ENCODE data around the gene HIRA.
"Not testable (repeated sequence)": the region's sequence is repeated elsewhere in the genome, so short reads cannot be mapped to it uniquely, and the experiment has no call there.

HIRA gene

DNA sequence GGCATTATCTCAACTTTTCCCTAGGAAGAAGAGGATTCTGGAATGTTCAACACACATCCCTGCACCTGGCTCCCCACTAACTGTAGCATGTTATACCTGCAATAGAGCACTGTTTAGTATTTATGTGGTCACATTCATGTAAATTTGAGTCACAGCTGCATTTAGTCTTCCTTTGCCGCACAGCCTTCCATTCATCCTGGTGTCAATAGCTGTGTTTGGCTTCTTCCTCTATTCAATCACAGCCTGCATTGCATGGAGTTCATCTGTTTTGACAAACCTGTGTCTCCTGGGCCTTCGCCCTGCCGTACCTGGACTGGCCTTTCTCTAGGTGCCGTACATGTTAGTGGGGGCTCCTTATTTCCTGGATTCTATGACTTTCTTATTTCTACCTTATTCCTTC is 20.0 kb upstream of the HIRA start:
- Histone ChIP-seq H3K4me1 (ENCODE audit: control insufficient read depth, insufficient read depth, low read length) (no peaks in the 10 kb centered on the region), H3K36me3 (ENCODE audit: control insufficient read depth, insufficient read depth, low read length) (peaks cover 25% of the 10 kb centered on the region), H3K27ac (ENCODE audit: insufficient read depth, low read depth, low read length, poor library complexity, severe bottlenecking) (no peak overlapping the region), H3K4me3 (ENCODE audit: insufficient read depth, low read depth, low read length) (no peak overlapping the region), H3K9me3 (ENCODE audit: control insufficient read depth, low read length) (no peaks in the 10 kb centered on the region), H3K27me3 (ENCODE audit: control insufficient read depth, insufficient read depth, low read length, poor library complexity, severe bottlenecking) (no peaks in the 10 kb centered on the region)
- WGBS, 2 experiments, result 95 to 97% methylated on average over 4 of the region's 4 CpGs

DNA sequence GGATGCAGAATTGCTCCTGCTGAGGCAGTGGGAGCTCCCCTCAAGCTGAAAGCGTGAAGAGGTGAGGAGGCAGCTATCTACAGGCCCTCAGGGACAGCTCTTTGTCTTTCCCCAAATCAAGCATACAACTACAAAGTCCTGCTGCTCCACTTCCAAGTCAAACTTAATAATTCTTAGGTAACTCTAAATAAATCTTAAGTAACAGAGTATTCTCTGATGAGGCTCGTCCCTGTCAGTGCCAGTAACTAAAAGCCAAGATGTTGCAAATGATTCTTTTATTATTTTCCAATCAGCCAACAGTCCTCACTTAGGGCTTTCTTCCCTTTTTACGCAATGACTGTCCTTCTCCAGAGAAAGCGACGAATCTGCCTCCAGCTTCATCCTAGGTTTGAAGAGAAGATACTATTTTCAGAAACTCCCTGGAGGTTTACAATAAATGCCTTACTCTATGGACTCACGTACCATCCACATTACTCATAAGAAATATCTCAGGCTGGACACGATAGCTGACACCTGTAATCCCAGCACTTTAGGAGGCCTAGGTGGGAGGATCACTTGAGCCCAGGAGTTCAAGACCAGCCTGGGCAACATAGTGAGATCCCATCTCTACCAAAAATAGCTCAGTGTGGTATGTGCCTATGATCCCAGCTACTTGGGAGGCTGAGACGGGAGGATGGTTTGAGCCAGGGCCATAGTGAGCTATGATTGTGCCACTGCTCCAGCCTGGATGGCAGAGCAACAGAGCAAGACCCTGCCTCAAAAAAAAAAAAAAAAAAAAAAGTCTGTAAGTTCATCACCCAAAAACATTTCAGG is 19.0 kb upstream of the HIRA start:
- H3K27ac ChIP-seq (ENCODE audit: insufficient read depth, low read depth, low read length, poor library complexity, severe bottlenecking), result no peak overlapping the region
- no peaks in the 10 kb centered on the region for H3K9me3 ChIP-seq (ENCODE audit: control insufficient read depth, low read length)
- H3K4me1 ChIP-seq (ENCODE audit: control insufficient read depth, insufficient read depth, low read length), result no peaks in the 10 kb centered on the region
- no peak overlapping the region for H3K4me3 ChIP-seq (ENCODE audit: insufficient read depth, low read depth, low read length)
- H3K27me3 ChIP-seq (ENCODE audit: control insufficient read depth, insufficient read depth, low read length, poor library complexity, severe bottlenecking), result no peaks in the 10 kb centered on the region
- H3K36me3 ChIP-seq (ENCODE audit: control insufficient read depth, insufficient read depth, low read length), result peaks cover 21% of the 10 kb centered on the region
- WGBS, 2 experiments, result 84 to 89% methylated on average over 8 of the region's 8 CpGs

DNA sequence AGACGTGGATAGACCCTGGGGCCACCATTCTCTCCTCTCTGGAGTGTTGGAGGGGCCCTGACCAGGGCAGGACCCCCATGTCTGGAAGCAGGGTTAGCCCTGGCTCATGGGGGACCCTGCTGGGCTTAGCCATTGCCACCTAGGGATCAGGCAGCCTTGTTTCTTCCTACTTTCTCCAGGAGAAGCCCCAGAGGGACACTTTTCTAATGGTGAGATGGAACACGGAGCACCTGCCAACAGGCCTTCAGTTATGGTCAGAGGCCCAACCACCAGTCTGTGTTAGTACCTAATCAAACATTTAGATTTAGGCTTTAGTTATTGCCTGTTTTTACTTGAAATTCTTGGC is 17.9 kb upstream of the HIRA start:
- Histone ChIP-seq H3K9me3 (ENCODE audit: control insufficient read depth, low read length) (no peaks in the 10 kb centered on the region), H3K36me3 (ENCODE audit: control insufficient read depth, insufficient read depth, low read length) (peaks cover 9% of the 10 kb centered on the region), H3K4me1 (ENCODE audit: control insufficient read depth, insufficient read depth, low read length) (no peaks in the 10 kb centered on the region), H3K27me3 (ENCODE audit: control insufficient read depth, insufficient read depth, low read length, poor library complexity, severe bottlenecking) (no peaks in the 10 kb centered on the region), H3K4me3 (ENCODE audit: insufficient read depth, low read depth, low read length) (no peak overlapping the region), H3K27ac (ENCODE audit: insufficient read depth, low read depth, low read length, poor library complexity, severe bottlenecking) (no peak overlapping the region)
- WGBS, 2 experiments, result 90 to 95% methylated on average over 2 of the region's 2 CpGs

DNA sequence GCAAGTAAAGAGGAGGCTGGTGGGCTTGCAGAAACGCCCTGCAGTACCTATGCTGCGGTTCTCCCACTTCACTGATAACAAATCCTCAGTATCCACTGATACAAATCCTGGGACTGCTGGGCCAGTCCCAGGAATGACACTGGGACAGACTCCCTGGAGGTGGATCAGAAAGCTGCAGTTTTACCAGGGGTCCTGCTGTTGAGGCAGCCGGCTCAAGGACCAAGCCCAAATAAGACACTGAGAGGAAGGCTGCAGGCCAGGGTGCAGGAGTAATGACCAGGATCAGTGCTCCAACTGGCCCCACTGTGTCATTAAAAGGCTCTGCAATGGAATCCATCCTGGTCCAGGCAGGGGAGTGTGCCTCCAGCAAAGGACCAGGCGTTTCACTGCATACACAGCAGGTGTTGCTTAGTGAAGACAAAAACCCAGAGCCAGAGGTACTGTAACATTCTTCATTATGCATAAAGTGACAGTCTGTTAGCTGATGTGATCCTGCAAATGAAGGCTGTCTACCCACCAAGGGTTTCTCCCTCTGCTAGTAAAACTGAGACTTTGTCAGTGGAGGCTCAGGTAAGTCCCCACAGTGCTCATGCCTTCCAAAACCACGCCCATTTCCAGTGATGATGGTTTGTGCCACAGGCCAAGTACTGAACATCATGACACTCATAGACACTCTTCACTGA is 17.3 kb upstream of the HIRA start:
- no peaks in the 10 kb centered on the region for H3K9me3 ChIP-seq (ENCODE audit: control insufficient read depth, low read length)

DNA sequence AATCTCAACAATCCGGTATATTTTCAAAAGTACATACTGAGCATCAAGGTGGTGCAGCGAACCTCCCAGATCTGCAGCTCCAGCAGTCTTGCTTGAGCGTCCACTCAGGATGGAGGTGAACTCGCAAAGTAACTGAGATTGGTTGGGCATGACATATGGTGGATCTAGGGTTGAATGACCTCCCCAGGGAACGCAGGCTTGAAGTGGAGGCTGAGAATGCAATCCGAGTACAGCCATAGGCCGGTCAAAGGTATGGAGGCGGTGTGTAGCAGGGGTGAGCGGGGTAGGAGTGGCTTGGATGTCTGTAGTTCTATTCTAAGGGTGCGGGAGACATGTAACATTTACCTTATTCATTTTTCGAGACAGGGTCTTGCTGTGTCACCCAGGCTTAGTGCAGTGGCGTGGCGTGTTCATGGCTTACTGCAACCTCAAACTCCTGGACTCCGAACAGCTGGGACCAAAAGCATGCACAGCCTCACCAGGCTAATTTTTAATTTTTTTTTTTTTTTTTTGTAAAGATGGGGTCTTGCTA is 16.6 kb upstream of the HIRA start:
- Histone ChIP-seq H3K9me3 (ENCODE audit: control insufficient read depth, low read length) (no peaks in the 10 kb centered on the region), H3K4me1 (ENCODE audit: control insufficient read depth, insufficient read depth, low read length) (no peaks in the 10 kb centered on the region), H3K4me3 (ENCODE audit: insufficient read depth, low read depth, low read length) (peak overlapping the region; percentile 88), H3K27ac (ENCODE audit: insufficient read depth, low read depth, low read length, poor library complexity, severe bottlenecking) (peak overlapping the region; percentile 92), H3K27me3 (ENCODE audit: control insufficient read depth, insufficient read depth, low read length, poor library complexity, severe bottlenecking) (no peaks in the 10 kb centered on the region), H3K36me3 (ENCODE audit: control insufficient read depth, insufficient read depth, low read length) (peaks cover 16% of the 10 kb centered on the region)
- WGBS, 2 experiments, result 31 to 35% methylated on average over 14 of the region's 14 CpGs

More for the DNA sequence above, 17.3 kb upstream of the HIRA start:
- H3K36me3 ChIP-seq (ENCODE audit: control insufficient read depth, insufficient read depth, low read length), result peaks cover 11% of the 10 kb centered on the region
- H3K4me1 ChIP-seq (ENCODE audit: control insufficient read depth, insufficient read depth, low read length), result no peaks in the 10 kb centered on the region
- H3K27ac ChIP-seq (ENCODE audit: insufficient read depth, low read depth, low read length, poor library complexity, severe bottlenecking), result no peak overlapping the region
- H3K27me3 ChIP-seq (ENCODE audit: control insufficient read depth, insufficient read depth, low read length, poor library complexity, severe bottlenecking), result no peaks in the 10 kb centered on the region
- 71 to 82% methylated on average over 5 of the region's 5 CpGs for WGBS, 2 experiments
- H3K4me3 ChIP-seq (ENCODE audit: insufficient read depth, low read depth, low read length), result peak overlapping the region; percentile 88

DNA sequence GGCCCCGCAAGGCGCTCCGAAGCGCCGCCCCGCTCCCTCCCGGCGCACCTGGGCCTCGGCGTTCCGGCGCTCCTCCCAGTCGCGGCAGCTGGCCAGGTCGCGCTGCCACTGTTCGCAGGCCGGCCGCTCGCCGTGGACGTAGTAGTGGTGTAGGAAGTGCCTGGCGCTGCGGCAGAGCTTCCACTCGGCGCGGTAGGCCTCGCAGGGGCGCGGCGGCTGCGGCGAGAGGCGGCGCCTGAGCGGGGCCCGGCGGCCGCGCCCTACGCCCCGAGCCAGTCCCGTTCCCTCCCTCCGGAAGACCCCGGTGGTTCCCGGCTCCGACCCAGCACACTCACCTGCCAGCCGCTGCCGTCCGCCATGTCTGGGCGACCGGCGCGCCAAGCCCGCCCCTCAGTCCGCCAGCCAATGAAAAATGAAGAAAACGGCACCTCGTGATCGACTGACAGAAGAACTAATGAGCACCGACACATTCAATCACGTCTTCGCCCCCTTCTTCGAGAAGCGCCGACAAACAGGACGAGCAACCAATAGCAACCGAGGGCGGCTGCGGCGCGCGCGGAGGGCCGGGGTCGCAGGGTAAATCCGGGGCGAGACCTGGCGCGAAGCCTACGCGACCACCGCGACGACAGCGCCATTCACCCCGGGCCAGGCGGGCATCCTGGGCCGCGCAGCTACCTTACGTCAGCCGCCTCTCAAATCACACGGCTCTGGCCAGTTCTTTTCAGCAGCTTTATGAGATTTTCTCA is 16.0 kb upstream of the HIRA start, which contains the start of gene C22orf39:
C22orf39 (minus strand) TSS at position 382 of the 746 bp plus-strand sequence; CDS start at position 359, 23 bp downstream.
- Histone ChIP-seq H3K36me3 (ENCODE audit: control insufficient read depth, insufficient read depth, low read length) (peaks cover 16% of the 10 kb centered on the region), H3K4me1 (ENCODE audit: control insufficient read depth, insufficient read depth, low read length) (no peaks in the 10 kb centered on the region), H3K27ac (ENCODE audit: insufficient read depth, low read depth, low read length, poor library complexity, severe bottlenecking) (peak within 1 kb of the TSS; percentile 92), H3K27me3 (ENCODE audit: control insufficient read depth, insufficient read depth, low read length, poor library complexity, severe bottlenecking) (no peaks in the 10 kb centered on the region), H3K4me3 (ENCODE audit: insufficient read depth, low read depth, low read length) (peak within 1 kb of the TSS; percentile 88), H3K9me3 (ENCODE audit: control insufficient read depth, low read length) (no peaks in the 10 kb centered on the region)
- WGBS, 2 experiments, result 0% methylated on average over 92 of the region's 92 CpGs

DNA sequence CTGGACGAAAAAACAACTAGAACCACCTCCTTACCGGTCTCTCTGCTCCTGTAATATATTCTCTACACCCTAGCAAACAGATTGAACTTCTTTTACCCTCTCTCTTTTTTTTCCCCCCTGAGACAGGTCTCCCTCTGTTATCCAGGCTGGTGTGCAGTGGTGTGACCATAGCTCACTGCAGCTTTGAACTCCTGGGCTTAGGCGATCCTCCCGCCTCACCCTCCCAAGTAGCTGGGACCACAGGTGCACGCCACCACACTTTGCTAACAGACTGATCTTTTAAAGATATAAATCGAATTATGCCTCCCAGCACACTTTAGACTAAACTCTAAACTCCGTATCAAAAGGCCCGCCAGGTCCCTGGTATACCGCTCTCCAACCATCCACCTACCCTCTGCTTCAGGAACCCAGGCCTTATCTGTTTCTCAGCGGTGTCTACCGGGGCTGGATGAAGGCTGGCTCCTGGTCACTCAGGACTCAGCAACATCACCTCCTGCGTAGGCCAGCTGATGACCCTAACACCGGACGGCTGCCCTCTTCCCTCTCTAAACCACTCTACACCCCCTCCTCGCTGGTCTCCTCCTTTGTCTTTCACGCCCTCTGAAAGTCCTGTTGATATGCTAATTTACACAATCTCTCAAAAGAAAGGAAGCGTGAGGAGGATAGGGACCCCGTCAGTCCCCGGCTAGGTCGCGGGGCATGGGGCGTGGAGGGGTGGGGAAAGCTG is 15.2 kb upstream of the HIRA start:
- peak overlapping the region; percentile 88 for H3K4me3 ChIP-seq (ENCODE audit: insufficient read depth, low read depth, low read length)
- no peaks in the 10 kb centered on the region for H3K9me3 ChIP-seq (ENCODE audit: control insufficient read depth, low read length)
- H3K27ac ChIP-seq (ENCODE audit: insufficient read depth, low read depth, low read length, poor library complexity, severe bottlenecking), result peak overlapping the region; percentile 92
- H3K4me1 ChIP-seq (ENCODE audit: control insufficient read depth, insufficient read depth, low read length), result no peaks in the 10 kb centered on the region
- no peaks in the 10 kb centered on the region for H3K27me3 ChIP-seq (ENCODE audit: control insufficient read depth, insufficient read depth, low read length, poor library complexity, severe bottlenecking)
- H3K36me3 ChIP-seq (ENCODE audit: control insufficient read depth, insufficient read depth, low read length), result peaks cover 16% of the 10 kb centered on the region
- 26 to 28% methylated on average over 22 of the region's 22 CpGs for WGBS, 2 experiments

DNA sequence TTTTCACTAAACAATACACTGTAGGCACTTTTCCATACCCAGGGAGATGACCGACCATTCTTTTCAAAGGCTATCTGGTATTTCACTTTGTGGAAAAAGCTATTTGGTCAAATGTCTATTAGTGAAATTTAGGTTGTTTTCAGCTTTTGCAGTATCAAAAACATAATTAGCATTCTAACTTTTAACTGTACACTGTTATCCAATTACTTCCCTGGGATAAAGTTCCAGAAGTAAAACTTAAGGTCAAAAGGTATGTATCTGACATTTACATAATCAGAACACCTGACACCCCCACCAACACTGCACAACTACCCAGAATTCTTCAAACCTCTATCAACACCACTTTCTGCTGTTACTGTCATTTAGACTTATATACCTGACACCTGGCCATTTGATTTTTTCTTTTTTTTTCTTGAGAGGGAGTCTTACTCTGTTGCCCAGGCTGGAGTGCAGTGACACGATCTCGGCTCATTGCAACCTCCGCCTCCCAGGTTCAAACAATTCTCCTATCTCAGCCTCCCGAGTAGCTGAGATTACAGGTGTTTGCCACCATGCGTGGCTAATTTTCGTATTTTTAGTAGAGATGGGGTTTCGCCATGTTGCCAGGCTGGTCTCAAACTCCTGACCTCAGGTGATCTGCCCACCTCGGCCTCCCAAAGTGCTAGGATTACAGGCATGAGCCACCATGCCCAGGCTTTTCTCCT is 13.9 kb upstream of the HIRA start:
- 93% methylated on average over 8 to 9 of the region's 9 CpGs for WGBS, 2 experiments
- not testable (repeated sequence) for H3K9me3 ChIP-seq (ENCODE audit: control insufficient read depth, low read length); H3K4me3 ChIP-seq (ENCODE audit: insufficient read depth, low read depth, low read length); H3K4me1 ChIP-seq (ENCODE audit: control insufficient read depth, insufficient read depth, low read length); H3K27me3 ChIP-seq (ENCODE audit: control insufficient read depth, insufficient read depth, low read length, poor library complexity, severe bottlenecking); H3K27ac ChIP-seq (ENCODE audit: insufficient read depth, low read depth, low read length, poor library complexity, severe bottlenecking)
- H3K36me3 ChIP-seq (ENCODE audit: control insufficient read depth, insufficient read depth, low read length), result peaks cover 10% of the 10 kb centered on the region

DNA sequence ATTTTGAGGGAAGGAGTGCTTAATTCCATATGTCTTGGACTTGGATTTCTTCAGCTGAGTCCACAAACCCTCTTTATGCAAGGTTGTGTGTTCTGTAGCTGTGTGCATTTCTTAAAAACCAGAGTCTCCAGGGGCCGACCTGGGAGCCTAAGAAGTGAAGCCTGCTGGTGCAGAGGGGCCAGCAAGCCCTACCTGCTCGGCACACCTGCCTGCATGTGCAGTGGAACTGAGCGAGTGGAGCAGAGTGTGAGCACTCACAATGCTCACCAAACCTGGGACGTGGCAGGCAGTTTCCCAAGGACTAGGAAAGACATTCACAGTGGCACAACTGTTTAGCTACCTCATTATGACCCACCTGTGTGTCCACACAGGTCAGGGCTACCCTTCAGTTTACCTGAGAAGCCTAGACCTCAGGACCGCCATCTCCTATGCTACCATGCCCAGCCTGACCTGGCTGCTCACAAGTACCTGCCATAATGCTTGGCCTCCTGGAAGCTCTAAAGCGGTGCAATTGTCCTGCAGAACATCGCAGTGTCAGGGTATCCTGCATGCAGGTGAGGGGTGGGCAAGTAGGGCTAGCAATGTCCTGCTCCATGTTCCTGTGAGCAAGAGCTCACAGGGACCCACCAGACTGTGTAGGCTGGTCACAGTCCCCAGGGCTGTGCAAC is 12.1 kb upstream of the HIRA start:
- Histone ChIP-seq H3K27me3 (ENCODE audit: control insufficient read depth, insufficient read depth, low read length, poor library complexity, severe bottlenecking) (no peaks in the 10 kb centered on the region), H3K9me3 (ENCODE audit: control insufficient read depth, low read length) (no peaks in the 10 kb centered on the region), H3K4me1 (ENCODE audit: control insufficient read depth, insufficient read depth, low read length) (no peaks in the 10 kb centered on the region), H3K4me3 (ENCODE audit: insufficient read depth, low read depth, low read length) (no peak overlapping the region), H3K36me3 (ENCODE audit: control insufficient read depth, insufficient read depth, low read length) (peaks cover 10% of the 10 kb centered on the region), H3K27ac (ENCODE audit: insufficient read depth, low read depth, low read length, poor library complexity, severe bottlenecking) (no peak overlapping the region)
- 88% methylated on average over 7 of the region's 7 CpGs for WGBS, 2 experiments

Measured in ectodermal cell (in vitro differentiated cells).